OCI-LY3 (cell line): ENCODE data around the gene GRID1.

Source experiments
- H2AFZ ChIP-seq: fragments of 200-600, 300-600 bp; shearing (Covaris generic); 2 replicates; pipeline ENCODE4 v1.6.0; 2014; ENCODE audit warnings: antibody characterized with exemption, low read depth, low read length
- H3K27ac ChIP-seq: fragments of 200-600, 300-600 bp; sonication (generic); 2 replicates; pipeline ENCODE4 v1.5.1; 2014; ENCODE audit warnings: mild to moderate bottlenecking, low read length, moderate library complexity, mixed read lengths
- H3K27me3 ChIP-seq: fragments of 200-600, 300-600 bp; sonication (generic); 2 replicates; pipeline ENCODE4 v1.6.1; 2014; ENCODE audit warnings: low read depth, low read length, mixed read lengths
- H3K36me3 ChIP-seq: fragments of 200-600, 300-600 bp; sonication (generic); replicated peaks from 2 replicates; pipeline ENCODE3; 2014; ENCODE audit warnings: low read depth, low read length, mixed read lengths
- H3K4me1 ChIP-seq: fragments of 300-600, 200-600 bp; sonication (generic); 2 replicates; pipeline ENCODE4 v1.6.1; 2014; ENCODE audit warnings: low read length, mixed read lengths
- H3K4me2 ChIP-seq: fragments of 200-600, 300-600 bp; sonication (generic); 2 replicates; pipeline ENCODE4 v1.6.1; 2014; ENCODE audit warnings: low read length, mixed read lengths
- H3K4me3 ChIP-seq: fragments of 300-600, 200-600 bp; sonication (generic); 2 replicates; pipeline ENCODE4 v1.5.1; 2014; ENCODE audit warnings: antibody characterized with exemption, mild to moderate bottlenecking, low read length, moderate library complexity
- H3K79me2 ChIP-seq: fragments of 300-600, 200-600 bp; shearing (Covaris generic); 2 replicates; pipeline ENCODE4 v1.6.1; 2014; ENCODE audit warnings: mild to moderate bottlenecking, low read length, mixed read lengths
- H3K9ac ChIP-seq: fragments of 300-600, 200-600 bp; shearing (Covaris generic); 2 replicates; pipeline ENCODE4 v1.6.0; 2014; ENCODE audit warnings: mild to moderate bottlenecking, low read length, moderate library complexity
- H3K9me3 ChIP-seq: fragments of 200-600, 300-600 bp; shearing (Covaris generic); 2 replicates; pipeline ENCODE4 v1.6.1; 2014; ENCODE audit warnings: low read length, mixed read lengths; ENCODE audit not compliant: insufficient read depth
- H4K20me1 ChIP-seq: fragments of 200-600, 300-600 bp; sonication (generic); 2 replicates; pipeline ENCODE4 v1.6.1; 2016; ENCODE audit warnings: low read length, mixed read lengths; ENCODE audit not compliant: insufficient read depth
- EZH2phosphoT487 ChIP-seq: fragments of 200-600 bp; shearing (Covaris generic); IDR thresholded peaks from 2 replicates; pipeline ENCODE4 v1.6.1; 2018; ENCODE audit warnings: antibody characterized with exemption, mixed run types, low read depth
- TF ChIP-seq, protein P1 (sequence below): fragments of 200-600, 300-600 bp; sonication (generic); IDR thresholded peaks from 2 replicates; pipeline ENCODE4 v1.5.1; 2014; ENCODE audit warnings: antibody characterized with exemption, low read length, low read depth

GRID1 gene

DNA sequence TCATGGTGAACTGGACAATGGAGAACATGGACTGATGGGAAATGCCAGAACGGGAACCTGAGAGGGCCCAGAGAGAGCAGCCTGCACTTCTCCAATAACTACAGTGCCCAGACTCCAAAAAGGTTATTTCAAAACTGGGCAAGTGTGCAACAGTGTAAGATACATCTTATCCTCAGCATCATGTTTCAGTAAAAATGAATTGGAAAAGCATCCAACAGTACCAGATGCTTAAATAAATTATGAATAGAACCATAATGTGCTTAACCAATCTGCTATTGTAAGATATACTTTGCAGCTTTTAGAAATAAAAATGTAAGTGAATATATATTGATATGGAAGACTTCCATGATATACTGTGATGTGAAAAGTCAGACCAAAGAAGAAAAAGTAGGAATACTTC, 303.3 kb downstream of the GRID1 start:
- H3K9me3 ChIP-seq: no peaks in the 10 kb centered on the region
- H4K20me1 ChIP-seq: no peaks in the 10 kb centered on the region
- H3K36me3 ChIP-seq: no peaks in the 10 kb centered on the region
- H3K9ac ChIP-seq: no peak overlapping the region
- H3K4me1 ChIP-seq: no peaks in the 10 kb centered on the region
- TF ChIP-seq, protein P1, sequence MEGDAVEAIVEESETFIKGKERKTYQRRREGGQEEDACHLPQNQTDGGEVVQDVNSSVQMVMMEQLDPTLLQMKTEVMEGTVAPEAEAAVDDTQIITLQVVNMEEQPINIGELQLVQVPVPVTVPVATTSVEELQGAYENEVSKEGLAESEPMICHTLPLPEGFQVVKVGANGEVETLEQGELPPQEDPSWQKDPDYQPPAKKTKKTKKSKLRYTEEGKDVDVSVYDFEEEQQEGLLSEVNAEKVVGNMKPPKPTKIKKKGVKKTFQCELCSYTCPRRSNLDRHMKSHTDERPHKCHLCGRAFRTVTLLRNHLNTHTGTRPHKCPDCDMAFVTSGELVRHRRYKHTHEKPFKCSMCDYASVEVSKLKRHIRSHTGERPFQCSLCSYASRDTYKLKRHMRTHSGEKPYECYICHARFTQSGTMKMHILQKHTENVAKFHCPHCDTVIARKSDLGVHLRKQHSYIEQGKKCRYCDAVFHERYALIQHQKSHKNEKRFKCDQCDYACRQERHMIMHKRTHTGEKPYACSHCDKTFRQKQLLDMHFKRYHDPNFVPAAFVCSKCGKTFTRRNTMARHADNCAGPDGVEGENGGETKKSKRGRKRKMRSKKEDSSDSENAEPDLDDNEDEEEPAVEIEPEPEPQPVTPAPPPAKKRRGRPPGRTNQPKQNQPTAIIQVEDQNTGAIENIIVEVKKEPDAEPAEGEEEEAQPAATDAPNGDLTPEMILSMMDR: no peak
- no peak for TF ChIP-seq EZH2phosphoT487
- no peak overlapping the region for H2AFZ ChIP-seq
- H3K79me2 ChIP-seq: no peaks in the 10 kb centered on the region
- peaks cover 8% of the 10 kb centered on the region; the same call in 1 of the 2 replicates for H3K27me3 ChIP-seq
- H3K4me2 ChIP-seq: no peak overlapping the region
- no peak overlapping the region for H3K27ac ChIP-seq
- H3K4me3 ChIP-seq: no peak overlapping the region

DNA sequence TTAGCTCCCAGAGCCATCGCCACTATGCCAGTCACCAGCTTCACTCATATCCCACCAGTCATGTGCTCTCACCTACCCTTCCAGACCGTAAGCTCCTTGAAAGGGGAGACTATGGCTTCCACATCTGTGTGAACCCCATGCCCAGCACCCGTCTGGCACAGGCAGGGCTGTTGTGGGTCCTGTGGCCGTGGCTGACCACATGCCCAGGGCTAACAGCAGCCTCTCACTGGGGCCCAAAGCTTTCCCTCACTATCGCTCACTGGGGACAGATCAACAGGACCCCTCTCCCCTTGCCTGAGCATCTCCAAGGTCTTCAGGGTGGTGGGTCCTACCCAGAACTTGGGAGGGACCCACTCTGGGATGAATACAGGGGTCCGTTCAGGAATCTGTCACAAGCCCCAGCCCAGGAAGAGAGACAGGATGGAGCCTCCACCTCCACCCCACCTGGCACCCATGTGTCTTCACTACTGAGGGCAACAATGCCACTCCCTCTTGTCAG, 303.9 kb downstream of the GRID1 start:
- no peaks in the 10 kb centered on the region for H3K79me2 ChIP-seq
- no peaks in the 10 kb centered on the region for H3K9me3 ChIP-seq
- TF ChIP-seq, protein P1: no peak
- no peak for TF ChIP-seq EZH2phosphoT487
- H2AFZ ChIP-seq: no peak overlapping the region
- H3K27ac ChIP-seq: no peak overlapping the region
- peaks cover 12% of the 10 kb centered on the region; the same call in 1 of the 2 replicates for H3K27me3 ChIP-seq
- H4K20me1 ChIP-seq: no peaks in the 10 kb centered on the region
- H3K4me3 ChIP-seq: no peak overlapping the region
- no peak overlapping the region for H3K9ac ChIP-seq
- no peak overlapping the region for H3K4me2 ChIP-seq
- no peaks in the 10 kb centered on the region for H3K4me1 ChIP-seq
- H3K36me3 ChIP-seq: no peaks in the 10 kb centered on the region

DNA sequence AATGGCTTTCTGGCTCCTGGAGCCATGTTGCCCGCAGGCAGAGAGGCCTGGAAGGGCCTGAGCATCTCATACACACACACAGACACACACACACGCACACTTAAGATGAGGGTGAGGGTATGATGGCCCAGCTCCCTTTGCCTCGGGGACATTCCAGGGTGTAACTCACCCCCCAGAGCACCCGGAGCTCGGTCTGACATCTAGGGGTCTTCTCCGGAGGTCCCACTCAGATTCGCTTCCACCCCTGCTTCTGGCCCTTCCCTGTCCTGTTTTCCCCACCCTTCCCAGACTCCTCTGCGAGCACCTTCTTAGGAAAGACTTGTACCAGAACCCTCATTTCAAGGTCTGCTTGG, 304.4 kb downstream of the GRID1 start:
- no peak overlapping the region for H2AFZ ChIP-seq
- no peak overlapping the region for H3K9ac ChIP-seq
- H3K36me3 ChIP-seq: no peaks in the 10 kb centered on the region
- no peak overlapping the region for H3K27ac ChIP-seq
- H3K9me3 ChIP-seq: no peaks in the 10 kb centered on the region
- no peaks in the 10 kb centered on the region for H4K20me1 ChIP-seq
- no peak overlapping the region for H3K4me3 ChIP-seq
- peaks cover 17% of the 10 kb centered on the region; the same call in 1 of the 2 replicates for H3K27me3 ChIP-seq
- H3K4me1 ChIP-seq: no peaks in the 10 kb centered on the region
- H3K79me2 ChIP-seq: no peaks in the 10 kb centered on the region
- H3K4me2 ChIP-seq: no peak overlapping the region
- TF ChIP-seq, protein P1: no peak
- no peak for TF ChIP-seq EZH2phosphoT487

DNA sequence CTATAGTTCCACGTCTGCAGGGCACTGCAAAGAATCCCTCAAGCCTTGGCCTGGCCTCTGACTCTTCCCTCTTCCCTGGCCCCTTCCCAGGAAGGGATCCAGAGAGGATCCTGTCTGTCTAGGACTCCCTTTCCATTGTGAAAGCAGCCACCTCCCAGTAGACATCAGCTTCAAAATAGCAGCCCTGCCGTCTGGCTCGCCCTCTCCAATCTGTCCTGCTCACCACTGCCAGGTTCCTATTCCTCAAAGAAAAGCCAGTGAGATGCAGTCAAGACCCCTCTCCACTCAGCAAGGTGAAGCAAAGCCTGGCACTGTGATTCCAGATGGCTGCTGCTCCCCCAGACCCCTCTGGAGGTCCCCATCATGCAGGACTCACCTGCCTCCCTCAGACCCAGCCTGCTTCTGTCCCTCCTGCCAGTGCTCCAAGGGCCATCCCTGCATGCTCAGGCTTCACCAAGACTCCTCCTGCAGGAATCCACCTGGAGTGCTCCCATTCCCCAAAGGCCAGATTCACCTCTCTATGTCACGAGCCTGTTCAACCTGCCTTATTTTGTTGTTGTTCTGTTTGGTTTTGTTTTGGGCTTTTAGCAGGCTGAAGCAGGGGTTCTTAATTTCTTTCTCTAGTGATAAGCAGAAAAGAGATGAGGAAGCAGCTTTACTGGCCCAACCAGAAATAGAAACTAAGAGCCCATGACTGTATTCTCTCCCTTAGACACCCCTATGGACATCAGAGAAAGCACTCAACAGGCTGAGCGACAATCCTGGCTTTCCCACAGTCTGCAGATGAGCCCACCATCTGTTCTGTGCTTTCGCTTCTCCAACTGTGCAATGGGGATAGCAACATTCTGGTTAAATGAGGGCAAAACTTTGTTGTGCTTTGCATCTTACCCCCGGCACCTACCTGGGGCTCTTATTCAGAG, 305.1 kb downstream of the GRID1 start:
- Histone ChIP-seq H3K27me3 (peaks cover 23% of the 10 kb centered on the region), H3K36me3 (no peaks in the 10 kb centered on the region), H3K79me2 (no peaks in the 10 kb centered on the region), H3K9me3 (no peaks in the 10 kb centered on the region), H2AFZ (no peak overlapping the region), H3K4me2 (no peak overlapping the region), H3K9ac (no peak overlapping the region), H4K20me1 (no peaks in the 10 kb centered on the region), H3K4me3 (no peak overlapping the region), H3K4me1 (no peaks in the 10 kb centered on the region), H3K27ac (no peak overlapping the region)
- no peak for TF ChIP-seq EZH2phosphoT487
- TF ChIP-seq, protein P1: no peak
